KOPT-K1 (cell line): Measurements from ENCODE around the gene SNRPD3.
"Not testable (repeated sequence)": the region's sequence is repeated elsewhere in the genome, so short reads cannot be mapped to it uniquely, and the experiment has no call there.

Experiments
- H3K27ac ChIP-seq: fragments of 200-600 bp; sonication (generic); 2 replicates; pipeline ENCODE4 v1.5.1; 2016; ENCODE audit warnings: antibody characterized with exemption, mild to moderate bottlenecking, low read depth, low read length; ENCODE audit not compliant: poor library complexity, severe bottlenecking
- H3K36me3 ChIP-seq: fragments of 200-600 bp; sonication (generic); 2 replicates; pipeline ENCODE4 v1.5.1; 2017; ENCODE audit warnings: antibody characterized with exemption, mild to moderate bottlenecking, low read length, moderate library complexity; ENCODE audit not compliant: insufficient read depth
- H3K9me3 ChIP-seq: fragments of 200-600 bp; sonication (generic); 2 replicates; pipeline ENCODE4 v1.5.1; 2017; ENCODE audit warnings: antibody characterized with exemption, low read length, mild to moderate bottlenecking; ENCODE audit not compliant: insufficient read depth, poor library complexity, severe bottlenecking

SNRPD3 gene

GRCh38 chr22:24521791-24522245, 34.0 kb upstream of the SNRPD3 start:
- Histone ChIP-seq H3K36me3 (no peaks in the 10 kb centered on the region), H3K9me3 (no peaks in the 10 kb centered on the region), H3K27ac (no peak overlapping the region)

GRCh38 chr22:24523873-24524272, 31.9 kb upstream of the SNRPD3 start:
- no peak overlapping the region for H3K27ac ChIP-seq
- no peaks in the 10 kb centered on the region for H3K9me3 ChIP-seq
- H3K36me3 ChIP-seq: no peaks in the 10 kb centered on the region

GRCh38 chr22:24525416-24526037, 30.3 kb upstream of the SNRPD3 start:
- H3K36me3 ChIP-seq: no peaks in the 10 kb centered on the region
- no peak overlapping the region for H3K27ac ChIP-seq
- no peaks in the 10 kb centered on the region for H3K9me3 ChIP-seq

- no peaks in the 10 kb centered on the region for H3K36me3 ChIP-seq
- no peak overlapping the region for H3K27ac ChIP-seq
- H3K9me3 ChIP-seq: no peaks in the 10 kb centered on the region
These were observed 29.6 kb upstream of the SNRPD3 start for GRCh38 chr22:24526191-24526590.

- H3K27ac ChIP-seq: no peak overlapping the region
- no peaks in the 10 kb centered on the region for H3K36me3 ChIP-seq
- no peaks in the 10 kb centered on the region for H3K9me3 ChIP-seq
These were observed 25.9 kb upstream of the SNRPD3 start for GRCh38 chr22:24529898-24530297.

- not testable (repeated sequence) for H3K36me3 ChIP-seq, H3K27ac ChIP-seq, H3K9me3 ChIP-seq
These were observed 24.8 kb upstream of the SNRPD3 start for GRCh38 chr22:24530968-24531367.

GRCh38 chr22:24532075-24532474, 23.7 kb upstream of the SNRPD3 start:
- Histone ChIP-seq H3K36me3 (no peaks in the 10 kb centered on the region), H3K9me3 (no peaks in the 10 kb centered on the region), H3K27ac (no peak overlapping the region)

- Histone ChIP-seq H3K36me3 (peaks cover 11% of the 10 kb centered on the region), H3K9me3 (no peaks in the 10 kb centered on the region), H3K27ac (no peak overlapping the region)
These were observed 20.5 kb upstream of the SNRPD3 start for GRCh38 chr22:24535348-24535747.

- H3K27ac ChIP-seq: no peak overlapping the region
- no peaks in the 10 kb centered on the region for H3K9me3 ChIP-seq
- peaks cover 19% of the 10 kb centered on the region for H3K36me3 ChIP-seq
These were observed 19.7 kb upstream of the SNRPD3 start for GRCh38 chr22:24536089-24536488.

- Histone ChIP-seq H3K9me3 (no peaks in the 10 kb centered on the region), H3K27ac (no peak overlapping the region), H3K36me3 (peaks cover 63% of the 10 kb centered on the region)
These were observed 15.3 kb upstream of the SNRPD3 start for GRCh38 chr22:24540470-24540869.

GRCh38 chr22:24541681-24542515, 13.9 kb upstream of the SNRPD3 start:
- Histone ChIP-seq H3K27ac (no peak overlapping the region), H3K36me3 (peaks cover 75% of the 10 kb centered on the region), H3K9me3 (no peaks in the 10 kb centered on the region)

GRCh38 chr22:24542641-24543040, 13.2 kb upstream of the SNRPD3 start:
- H3K9me3 ChIP-seq: no peaks in the 10 kb centered on the region
- no peak overlapping the region for H3K27ac ChIP-seq
- H3K36me3 ChIP-seq: peaks cover 82% of the 10 kb centered on the region

- Histone ChIP-seq H3K27ac (no peak overlapping the region), H3K36me3 (peaks cover 88% of the 10 kb centered on the region), H3K9me3 (no peaks in the 10 kb centered on the region)
These were observed 12.6 kb upstream of the SNRPD3 start for GRCh38 chr22:24543185-24543601.

- Histone ChIP-seq H3K27ac (no peak overlapping the region), H3K9me3 (no peaks in the 10 kb centered on the region), H3K36me3 (peaks cover 93% of the 10 kb centered on the region)
These were observed 12.0 kb upstream of the SNRPD3 start for GRCh38 chr22:24543679-24544243.

GRCh38 chr22:24548812-24549211, 7.0 kb upstream of the SNRPD3 start:
- H3K36me3 ChIP-seq: peaks cover 81% of the 10 kb centered on the region
- no peaks in the 10 kb centered on the region for H3K9me3 ChIP-seq
- H3K27ac ChIP-seq: no peak overlapping the region
